GM21825 (cell line): ENCODE results near the gene GALR2.
"Not testable (repeated sequence)": the region's sequence is repeated elsewhere in the genome, so short reads cannot be mapped to it uniquely, and the experiment has no call there.

Source experiments
- ATAC-seq: cut with Tn5 transposase; IDR thresholded peaks from one replicate; pipeline ENCODE4 v1.9.1; 2021; ENCODE audit warnings: mild to moderate bottlenecking, moderate library complexity; ENCODE audit not compliant: unreplicated experiment

GALR2 gene, protein sequence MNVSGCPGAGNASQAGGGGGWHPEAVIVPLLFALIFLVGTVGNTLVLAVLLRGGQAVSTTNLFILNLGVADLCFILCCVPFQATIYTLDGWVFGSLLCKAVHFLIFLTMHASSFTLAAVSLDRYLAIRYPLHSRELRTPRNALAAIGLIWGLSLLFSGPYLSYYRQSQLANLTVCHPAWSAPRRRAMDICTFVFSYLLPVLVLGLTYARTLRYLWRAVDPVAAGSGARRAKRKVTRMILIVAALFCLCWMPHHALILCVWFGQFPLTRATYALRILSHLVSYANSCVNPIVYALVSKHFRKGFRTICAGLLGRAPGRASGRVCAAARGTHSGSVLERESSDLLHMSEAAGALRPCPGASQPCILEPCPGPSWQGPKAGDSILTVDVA

DNA sequence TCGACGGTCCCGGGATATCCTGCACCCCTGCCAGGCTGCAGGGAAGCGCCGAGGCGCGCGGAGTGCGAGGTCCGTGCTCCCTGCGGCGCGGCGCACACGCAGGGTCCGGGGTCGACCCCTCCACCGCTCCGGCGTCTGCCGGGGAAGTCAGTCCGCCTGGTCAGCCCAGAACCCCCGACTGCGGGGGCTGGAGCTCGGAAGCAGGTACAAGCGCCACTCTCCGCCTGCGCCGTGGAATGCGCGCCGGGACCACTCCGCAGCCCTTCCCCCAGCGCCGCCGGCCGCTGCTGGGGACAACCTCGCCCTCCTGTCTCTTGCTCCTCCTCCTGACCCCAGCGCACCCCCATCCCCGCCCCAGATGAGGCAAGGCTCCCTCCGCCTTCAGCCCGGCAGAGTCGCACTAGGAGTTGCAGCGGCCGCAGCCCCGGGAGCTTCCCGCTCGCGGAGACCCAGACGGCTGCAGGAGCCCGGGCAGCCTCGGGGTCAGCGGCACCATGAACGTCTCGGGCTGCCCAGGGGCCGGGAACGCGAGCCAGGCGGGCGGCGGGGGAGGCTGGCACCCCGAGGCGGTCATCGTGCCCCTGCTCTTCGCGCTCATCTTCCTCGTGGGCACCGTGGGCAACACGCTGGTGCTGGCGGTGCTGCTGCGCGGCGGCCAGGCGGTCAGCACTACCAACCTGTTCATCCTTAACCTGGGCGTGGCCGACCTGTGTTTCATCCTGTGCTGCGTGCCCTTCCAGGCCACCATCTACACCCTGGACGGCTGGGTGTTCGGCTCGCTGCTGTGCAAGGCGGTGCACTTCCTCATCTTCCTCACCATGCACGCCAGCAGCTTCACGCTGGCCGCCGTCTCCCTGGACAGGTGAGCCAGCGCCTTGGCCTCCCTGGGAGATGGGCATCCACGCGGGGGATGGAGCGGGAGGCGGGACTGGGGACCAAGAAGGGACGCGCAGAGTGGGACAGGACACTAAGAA lies at the start of gene GALR2:
GALR2 (plus strand) TSS at position 392 of the 974 bp plus-strand sequence; CDS start at position 495, 103 bp downstream.
- no peak for ATAC-seq

DNA sequence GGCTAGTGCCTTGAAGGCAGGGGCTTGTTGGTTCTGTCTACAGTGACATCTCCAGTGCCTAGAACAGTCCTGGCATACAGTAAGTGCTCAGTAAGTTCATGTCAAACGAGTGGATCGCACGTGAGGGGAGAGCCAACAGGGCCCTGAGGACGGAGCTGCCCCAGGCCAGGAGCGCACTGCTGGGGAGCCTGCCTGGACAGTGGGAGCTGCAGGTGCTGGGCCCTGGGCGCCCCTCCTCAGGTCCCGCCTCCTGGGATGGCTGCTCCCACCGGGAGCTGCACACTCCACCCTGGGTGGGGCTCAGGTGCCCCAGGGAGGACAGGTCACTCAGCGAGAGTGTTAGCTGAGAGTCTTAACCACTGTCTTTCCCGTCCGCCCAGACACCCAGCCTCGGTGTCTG lies 49.3 kb upstream of the GALR2 start:
- ATAC-seq = no peak

DNA sequence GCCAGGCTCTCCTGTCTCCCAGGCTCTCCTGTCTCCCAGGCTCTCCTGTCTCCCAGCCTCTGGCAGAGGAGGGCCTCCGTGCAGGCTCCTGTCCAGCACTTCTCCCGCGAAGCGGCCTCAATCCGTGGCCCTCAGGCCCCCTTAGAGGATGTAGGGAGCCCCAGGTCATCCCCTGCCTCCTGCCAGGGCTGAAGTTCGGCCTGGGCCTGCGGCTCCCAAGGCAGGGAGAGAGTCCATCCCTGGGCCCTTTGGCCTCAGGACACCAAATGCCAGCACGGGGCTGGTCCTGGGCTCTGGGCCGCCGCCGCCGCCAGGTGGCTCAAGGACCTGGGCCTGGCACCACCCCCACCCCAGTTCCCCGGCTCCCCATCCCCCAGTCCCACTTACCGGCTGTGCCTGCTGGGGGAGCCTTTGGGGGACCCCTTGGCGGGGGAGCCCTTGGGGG lies 47.8 kb upstream of the GALR2 start:
- ATAC-seq = no peak

DNA sequence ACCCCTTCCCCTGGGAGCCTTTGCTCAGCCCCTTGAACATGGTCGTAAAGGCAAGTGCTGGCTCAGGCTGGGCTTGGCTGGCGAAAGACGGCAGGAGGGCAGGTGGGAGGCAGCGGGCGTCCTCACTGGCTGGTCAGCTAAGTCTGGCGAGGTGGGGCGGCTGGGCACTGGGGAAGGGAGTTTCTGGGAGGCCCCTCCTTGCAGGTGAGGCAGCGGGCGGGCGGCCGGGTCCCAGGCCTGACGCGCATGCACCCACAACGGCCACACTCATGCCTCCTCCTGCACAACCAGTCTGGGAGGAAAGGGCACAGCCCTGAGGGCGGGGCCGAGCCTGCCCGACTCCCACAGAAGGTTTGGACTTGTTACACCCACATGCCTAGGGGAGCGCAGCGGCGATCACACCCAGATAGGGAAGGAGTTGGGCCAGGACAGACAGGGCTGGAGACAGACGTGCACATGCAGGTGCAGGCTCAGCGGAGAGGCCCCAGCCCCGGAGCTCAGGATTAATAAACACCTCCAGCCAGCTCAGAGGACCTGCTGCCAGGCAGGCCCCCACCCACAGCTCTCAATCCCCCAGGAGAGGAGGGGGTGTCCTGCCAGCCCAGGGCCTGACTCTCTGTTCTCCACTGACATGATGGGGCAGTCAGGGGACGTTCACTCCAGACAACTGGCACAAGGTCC lies 47.3 kb upstream of the GALR2 start, which contains the start of gene EVPL:
EVPL (minus strand) TSS at position 148 of the 681 bp plus-strand sequence; CDS start at position 40, 108 bp downstream.
- no peak for ATAC-seq

DNA sequence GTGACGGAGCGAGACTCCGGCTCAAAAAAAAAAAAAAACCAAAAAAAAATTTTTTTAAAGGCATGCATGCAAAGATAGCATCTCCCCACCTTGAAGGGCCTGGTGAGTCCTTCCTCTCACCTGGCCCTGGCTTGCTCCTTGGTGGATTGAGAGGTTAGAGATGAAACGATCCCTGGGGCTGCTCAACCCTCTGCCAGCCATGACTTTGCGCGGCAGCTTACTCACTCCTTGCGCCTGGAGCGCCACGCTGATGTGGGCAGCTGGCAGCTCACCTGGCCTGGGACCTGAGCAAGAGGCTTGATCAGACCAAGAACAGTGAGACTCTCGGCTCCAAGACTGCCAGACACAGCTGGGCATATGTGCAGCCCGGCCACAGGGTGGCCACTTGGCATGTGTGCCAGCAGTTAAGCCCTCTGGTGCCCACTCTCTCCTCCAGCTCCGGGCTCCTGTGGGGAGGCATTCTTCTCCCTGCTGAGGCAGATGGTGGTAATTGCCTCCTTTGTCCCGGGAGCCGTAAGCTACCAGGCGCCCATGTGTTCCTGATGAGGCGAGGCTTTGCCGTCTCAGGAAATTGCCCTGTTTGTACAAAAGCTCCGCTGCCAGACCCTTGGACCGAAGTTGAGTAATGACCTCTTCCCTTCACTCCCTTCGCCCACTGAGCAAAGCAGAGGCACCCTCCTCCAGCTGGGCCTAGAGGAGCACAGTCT lies 42.4 kb upstream of the GALR2 start:
- no peak for ATAC-seq

DNA sequence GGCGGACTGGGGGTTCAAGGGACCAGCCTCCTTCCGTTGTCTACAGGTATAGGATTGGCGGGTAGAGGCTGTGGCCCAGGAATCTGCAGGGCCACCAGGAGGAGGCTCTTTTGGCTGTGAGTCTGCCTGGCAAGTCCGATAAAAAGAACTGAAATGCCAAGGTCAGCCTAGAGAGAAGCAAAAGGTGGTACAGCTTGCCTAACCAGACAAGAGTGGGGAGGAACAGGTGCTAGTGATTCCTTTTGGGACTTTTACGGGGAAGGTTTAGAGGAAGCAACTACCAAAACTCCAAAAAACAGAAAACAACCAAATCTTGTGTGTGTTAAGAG lies 41.8 kb upstream of the GALR2 start:
- no peak for ATAC-seq

DNA sequence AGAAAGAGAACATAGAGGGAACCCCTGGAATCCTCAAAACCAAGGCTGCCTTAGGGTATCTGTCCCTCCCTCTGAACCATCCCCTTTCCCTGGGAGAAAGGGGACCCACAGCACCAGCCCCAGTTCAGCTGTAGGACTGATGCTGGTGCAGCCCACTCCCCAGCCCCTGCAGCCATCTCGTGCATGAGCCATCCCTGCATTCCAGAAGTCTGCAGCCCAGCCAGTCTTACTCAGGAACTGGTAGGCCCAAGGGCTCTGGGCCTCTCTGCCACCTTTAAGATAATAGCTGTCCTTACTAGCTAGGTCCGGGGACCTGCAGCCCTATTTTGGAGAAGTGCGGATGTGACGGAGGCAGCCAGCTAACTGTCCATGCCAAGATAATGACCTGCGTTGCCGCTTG lies 41.4 kb upstream of the GALR2 start:
- ATAC-seq = no peak

DNA sequence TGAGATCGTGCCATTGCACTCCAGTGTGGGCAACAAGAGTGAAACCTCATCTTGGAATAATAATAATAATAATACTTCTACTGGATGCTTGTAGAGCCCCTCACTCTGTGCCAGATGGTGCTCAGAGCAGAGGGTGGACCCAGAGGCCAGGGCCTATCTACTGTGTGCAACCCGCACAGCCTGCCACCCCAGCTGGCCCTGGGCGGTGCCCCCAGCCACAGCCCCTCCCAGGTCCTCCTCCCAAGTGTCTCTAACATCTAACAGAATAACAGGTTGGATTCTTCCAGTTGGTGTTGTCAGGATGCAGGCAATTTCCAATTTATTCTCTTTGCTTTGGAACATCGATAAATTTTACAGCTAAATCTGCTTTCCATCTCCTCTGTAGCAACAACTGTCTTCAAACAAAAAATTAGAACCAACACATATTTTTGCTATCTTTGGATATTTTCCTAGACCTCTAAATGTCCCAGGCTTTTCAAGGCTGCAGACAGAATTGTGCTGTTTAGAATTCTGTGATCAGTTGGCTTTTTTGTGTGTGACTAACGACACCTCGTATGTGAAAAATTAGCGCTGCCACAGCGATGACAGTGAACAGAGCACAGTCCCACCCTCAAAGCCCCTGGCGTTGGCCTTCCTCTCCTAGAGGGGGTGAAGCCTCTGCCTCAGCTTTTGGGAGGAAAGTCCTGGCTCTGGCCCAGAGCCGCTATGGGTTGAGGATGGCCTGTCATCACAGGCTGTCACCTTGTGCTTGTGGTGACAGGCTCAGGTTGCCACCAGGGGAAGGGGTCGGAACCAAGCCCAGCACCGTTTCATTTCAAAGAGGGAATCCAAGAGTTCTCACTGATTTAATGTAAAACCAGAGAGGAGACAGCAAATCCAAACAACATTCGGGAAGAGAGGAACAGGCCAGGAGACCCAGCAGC lies 39.9 kb upstream of the GALR2 start:
- no peak for ATAC-seq

DNA sequence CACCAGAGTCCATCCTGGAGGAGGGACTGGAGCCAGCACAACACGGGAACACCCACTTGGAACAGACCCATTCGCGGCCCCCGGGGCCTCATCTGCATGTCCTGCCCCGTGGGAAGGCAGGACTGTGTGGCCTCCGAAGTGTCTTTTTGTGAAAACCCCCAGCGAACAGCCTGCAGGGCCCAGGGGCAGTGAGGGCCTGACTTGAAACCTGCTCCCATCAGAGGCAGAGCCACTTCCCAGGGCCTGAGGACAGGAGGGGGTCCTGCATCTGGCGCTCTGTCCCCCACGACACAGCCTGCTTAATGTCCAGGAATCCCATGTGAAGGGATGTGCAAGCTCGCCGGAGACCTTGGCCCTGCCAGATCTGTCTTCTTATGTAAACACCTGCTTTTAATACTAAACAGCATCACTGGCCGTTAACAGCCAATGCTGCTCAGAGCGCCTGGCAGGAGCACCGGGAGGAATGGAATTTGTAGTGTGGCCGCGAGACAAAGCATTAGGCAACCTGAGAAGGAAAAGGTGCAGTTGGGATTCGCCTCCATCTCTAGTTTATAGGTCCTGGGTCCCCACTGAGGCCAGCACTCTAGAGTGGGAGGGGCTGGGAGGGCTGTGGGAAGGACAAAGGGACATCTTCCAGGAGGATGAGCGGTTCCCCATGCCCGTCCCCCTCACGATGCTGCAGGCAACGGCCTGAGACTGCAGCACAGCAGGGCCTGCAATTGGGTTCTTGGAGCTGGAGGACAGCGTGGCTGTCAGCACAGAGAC lies 37.9 kb upstream of the GALR2 start:
- no peak for ATAC-seq

DNA sequence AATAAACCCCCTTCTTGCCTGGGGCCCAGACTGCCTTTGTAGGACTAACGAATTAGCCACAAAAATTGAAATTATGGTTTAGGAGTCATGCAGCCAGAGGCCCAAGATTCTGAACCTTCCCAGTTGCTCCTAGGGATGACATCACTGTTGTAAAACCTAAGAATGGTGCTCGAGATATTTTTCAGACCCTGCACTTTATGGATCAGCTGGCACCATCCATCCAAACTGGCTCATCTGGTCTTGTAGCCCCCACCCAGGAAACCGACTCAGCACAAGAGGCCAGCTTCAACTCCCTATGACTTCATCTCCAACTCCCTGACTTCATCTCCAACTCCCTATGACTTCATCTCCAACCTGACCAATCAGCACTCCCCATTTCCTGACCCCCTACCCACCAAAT lies 36.5 kb upstream of the GALR2 start:
- ATAC-seq = no peak

DNA sequence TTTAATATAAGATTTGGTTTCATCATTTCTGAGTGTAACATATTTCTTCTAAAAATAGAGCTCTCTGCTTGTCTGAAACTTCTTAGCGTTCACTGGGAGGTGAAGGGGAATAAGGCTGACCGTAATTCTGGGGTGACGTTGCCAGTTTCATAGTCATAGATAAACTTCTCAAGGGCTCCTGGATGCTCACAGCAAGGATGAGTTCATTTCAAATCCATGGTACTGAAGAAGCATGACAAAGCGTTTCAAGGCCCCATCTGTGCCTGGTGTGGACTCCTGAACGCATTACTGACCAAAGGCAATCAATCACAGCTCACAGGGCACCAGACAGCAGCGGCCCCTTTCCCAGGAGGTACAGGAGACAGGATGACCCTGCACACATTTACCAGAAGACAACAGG lies 35.5 kb upstream of the GALR2 start:
- no peak for ATAC-seq

DNA sequence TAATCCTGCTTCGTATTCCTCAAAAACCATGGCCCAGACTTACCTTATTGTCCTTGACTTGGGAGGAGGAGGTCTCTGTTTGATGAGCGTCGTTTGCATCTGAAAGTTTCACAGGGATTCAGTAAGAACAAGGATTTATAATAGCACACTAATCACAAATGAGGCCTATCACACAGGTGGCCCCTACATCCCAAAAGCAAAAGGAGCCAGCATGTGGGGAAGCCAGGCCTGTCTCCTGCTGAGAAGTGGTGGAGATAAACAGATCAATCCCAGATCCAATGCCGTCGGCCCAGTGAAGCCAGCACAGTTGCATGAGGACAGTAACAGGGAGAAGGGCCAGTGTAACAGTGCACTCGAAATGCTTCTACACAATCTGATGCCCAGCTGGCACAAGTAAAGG lies 34.2 kb upstream of the GALR2 start:
- no peak for ATAC-seq

DNA sequence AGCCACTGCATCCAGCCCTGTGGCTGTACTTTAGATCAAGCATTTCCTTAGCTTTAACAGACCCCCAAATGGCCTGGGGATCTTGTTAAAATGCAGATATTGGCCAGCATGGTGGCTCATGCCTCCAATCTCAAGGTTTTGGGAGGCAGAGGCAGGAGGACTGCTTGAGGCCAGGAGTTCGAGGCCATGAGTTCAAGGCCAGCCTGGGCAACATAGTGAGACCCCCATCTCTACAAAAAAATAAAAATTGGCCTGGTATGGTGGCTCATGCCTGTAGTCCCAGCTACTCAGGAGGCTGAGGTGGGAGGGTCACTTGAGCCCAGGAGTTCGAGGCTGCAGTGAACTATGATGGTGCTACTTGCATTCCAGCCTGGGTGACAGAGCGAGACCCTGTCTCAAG lies 31.7 kb upstream of the GALR2 start:
- ATAC-seq = not testable (repeated sequence)

DNA sequence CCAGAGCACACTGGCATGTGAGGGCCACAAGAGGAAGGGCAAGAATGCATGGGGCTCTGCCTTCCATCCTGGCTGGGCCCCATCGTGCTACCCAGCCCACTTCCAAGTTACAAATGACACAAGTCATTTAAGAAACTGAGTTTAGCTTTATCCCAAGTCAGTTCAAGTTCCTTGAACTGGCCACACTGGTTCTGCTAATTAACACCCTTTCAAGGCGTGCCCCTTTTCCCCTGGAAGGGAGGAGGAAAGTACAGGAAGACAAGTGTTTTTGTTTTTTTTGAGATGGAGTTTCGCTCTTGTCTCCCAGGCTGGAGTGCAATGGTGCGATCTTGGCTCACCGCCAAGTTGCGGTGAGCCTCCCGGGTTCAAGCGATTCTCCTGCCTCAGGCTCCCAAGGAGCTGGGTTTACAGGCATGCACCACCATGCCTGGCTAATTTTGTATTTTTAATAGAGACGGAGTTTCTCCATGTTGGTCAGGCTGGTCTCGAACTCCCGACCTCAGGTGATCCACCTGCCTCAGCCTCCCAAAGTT lies 30.0 kb upstream of the GALR2 start:
- not testable (repeated sequence) for ATAC-seq

DNA sequence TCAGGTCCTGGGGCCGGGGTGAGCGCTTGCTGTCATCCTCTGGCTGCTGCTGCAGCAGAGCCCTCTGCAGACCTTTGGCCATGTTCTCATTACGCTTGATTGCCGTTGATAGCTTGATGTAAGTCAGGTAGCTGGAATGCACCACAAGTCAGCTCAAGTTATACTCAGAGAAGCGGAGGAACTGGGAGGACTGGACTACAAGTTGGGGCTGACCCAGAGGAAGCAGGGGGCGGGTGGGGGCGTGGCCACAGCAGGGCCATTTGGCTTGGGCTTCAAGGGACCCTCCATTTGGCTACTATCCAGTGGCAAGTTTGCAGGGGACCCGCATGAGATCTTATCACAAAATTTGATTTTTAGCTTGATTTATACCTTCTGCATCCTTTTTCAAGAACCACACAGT lies 28.5 kb upstream of the GALR2 start:
- no peak for ATAC-seq

DNA sequence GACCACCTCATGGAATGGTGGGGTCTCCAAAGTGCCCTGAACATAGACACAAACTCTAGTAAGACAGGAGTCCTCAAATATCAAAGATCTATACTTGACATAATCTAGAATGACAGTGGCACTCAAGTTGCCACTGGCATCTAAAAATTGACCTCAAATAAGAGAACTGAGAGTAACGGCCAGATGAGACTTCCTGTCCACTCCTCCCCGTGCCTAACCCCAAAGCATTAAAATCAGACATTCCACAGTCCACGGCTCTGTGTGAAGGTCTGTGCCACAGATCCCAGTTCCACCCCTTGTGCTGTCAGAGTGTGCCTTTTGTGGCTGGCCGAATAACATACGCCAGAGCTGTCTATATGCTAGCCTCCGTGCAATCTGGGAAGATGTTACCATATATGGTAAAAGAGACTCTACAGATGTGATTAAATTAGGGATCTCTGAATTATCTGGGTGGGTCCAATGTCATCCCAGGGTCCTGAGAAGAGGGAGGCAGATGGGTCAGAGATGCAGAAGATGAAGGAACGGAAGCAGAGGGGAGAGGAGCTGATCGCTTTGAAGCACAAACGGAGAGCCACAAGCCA lies 26.5 kb upstream of the GALR2 start:
- ATAC-seq = no peak

DNA sequence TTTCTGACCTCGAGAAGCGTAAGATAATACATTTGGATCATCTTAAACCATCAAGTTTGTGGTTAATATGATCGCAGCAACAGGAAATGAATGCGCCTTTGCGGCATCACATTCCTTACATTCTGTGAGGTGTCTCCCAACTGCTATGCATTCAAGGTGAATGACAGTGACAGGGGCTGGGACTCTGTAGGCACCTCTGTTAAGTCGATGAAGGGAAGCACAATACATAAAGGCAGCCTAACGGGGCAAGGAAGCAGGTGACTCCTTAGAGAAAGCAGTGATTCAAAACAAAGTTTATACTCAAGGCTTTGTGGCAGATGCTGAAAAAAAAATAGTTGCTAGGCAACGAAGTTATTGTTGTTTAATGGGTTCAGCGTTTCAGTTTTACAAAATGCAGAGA lies 25.9 kb upstream of the GALR2 start:
- no peak for ATAC-seq

DNA sequence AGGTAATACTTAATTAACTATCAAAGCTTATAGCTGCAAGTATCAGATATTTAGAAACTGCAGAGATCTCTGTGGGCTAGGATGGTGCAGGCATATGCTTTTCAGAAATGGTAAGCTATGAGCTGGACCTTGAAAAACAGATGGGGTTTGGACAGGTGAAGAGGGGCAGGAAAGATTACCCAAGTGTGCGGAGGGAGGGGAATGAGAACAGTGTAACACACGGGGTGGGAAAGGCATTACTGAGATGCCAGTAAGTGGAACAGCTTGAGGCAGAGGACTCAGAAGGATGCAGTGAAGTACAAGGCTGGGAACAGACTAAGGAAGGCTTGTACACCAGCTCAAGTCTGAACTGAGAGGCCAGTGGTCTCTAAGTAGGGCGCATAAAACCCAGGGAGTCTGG lies 25.3 kb upstream of the GALR2 start:
- ATAC-seq = no peak
